CD4-positive, alpha-beta T cell (primary cell): ENCODE results near the gene AGPAT4. TPM values are rescaled to one million over a fixed set of nuclear protein-coding genes. Genes with fewer than 3 reads are reported as not detected.

Source experiments
- ATAC-seq: fragments of 200-7000 bp; cut with Tn5 transposase; one replicate; pipeline ENCODE4 v1.10.0; 2022; ENCODE audit warnings: mild to moderate bottlenecking; ENCODE audit not compliant: poor library complexity
- CTCF ChIA-PET: fragments of 350-600 bp; sonication (Branson Sonifier 250); formaldehyde crosslinking; loops from one replicate; lab custom pipeline; 2021; ENCODE audit warnings: antibody characterized with exemption, inconsistent platforms; lab: Charles Lee
- POLR2A ChIA-PET: fragments of 350-600 bp; sonication (Branson Sonifier 250); formaldehyde crosslinking; loops from one replicate; lab custom pipeline; 2021; ENCODE audit warnings: antibody characterized with exemption, inconsistent platforms; lab: Charles Lee
- DNase-seq, 14 experiments: peaks; one replicate each; pipeline ENCODE4 v3.0.0-alpha.2; 2013 to 2020; ENCODE audit warnings: mixed read lengths in 2 of 14
- H3K27ac ChIP-seq, 2 donors: one replicate each; pipeline versions ENCODE4 v1.5.1 to v1.7.0; 2013; ENCODE audit warnings: low read length in 2 of 2, low read depth in 1 of 2, mild to moderate bottlenecking in 1 of 2
- H3K27me3 ChIP-seq, 2 experiments: 1 replicate in 1 of 2; 2 replicates in 1 of 2; pipeline versions ENCODE4 v1.6.1 to v1.7.0; 2013; ENCODE audit warnings: low read length in 2 of 2, control low read depth in 1 of 2, mild to moderate bottlenecking in 1 of 2, moderate library complexity in 1 of 2; ENCODE audit not compliant: insufficient read depth in 2 of 2, control insufficient read depth in 1 of 2
- H3K36me3 ChIP-seq: one replicate; pipeline ENCODE4 v1.6.1; 2013; ENCODE audit warnings: low read length, control low read depth; ENCODE audit not compliant: insufficient read depth
- H3K4me1 ChIP-seq: one replicate; pipeline ENCODE4 v1.6.1; 2013; ENCODE audit warnings: low read length, control low read depth; ENCODE audit not compliant: insufficient read depth
- H3K4me3 ChIP-seq: one replicate; pipeline ENCODE4 v1.5.1; 2013; ENCODE audit warnings: mild to moderate bottlenecking, low read length, moderate library complexity
- H3K9me3 ChIP-seq, 2 experiments: 1 replicate in 1 of 2; 2 replicates in 1 of 2; pipeline versions ENCODE4 v1.6.1 to v1.7.0; 2013; ENCODE audit warnings: low read length in 2 of 2, mild to moderate bottlenecking in 2 of 2, control low read depth in 1 of 2, moderate library complexity in 1 of 2; ENCODE audit not compliant: control insufficient read depth in 1 of 2, insufficient read depth in 1 of 2
- H3K27ac Mint-ChIP-seq: one replicate; pipeline ENCODE4 v1.8.0; 2020; ENCODE audit warnings: mixed read lengths
- H3K27me3 Mint-ChIP-seq: one replicate; pipeline ENCODE4 v1.8.0; 2021; ENCODE audit warnings: mixed read lengths
- H3K36me3 Mint-ChIP-seq: one replicate; pipeline ENCODE4 v1.8.0; 2021; ENCODE audit warnings: low read depth, mixed read lengths
- H3K4me1 Mint-ChIP-seq: one replicate; pipeline ENCODE4 v1.8.0; 2021; ENCODE audit warnings: low read depth, mixed read lengths
- H3K4me3 Mint-ChIP-seq: one replicate; pipeline ENCODE4 v1.8.0; 2020; ENCODE audit warnings: mild to moderate bottlenecking, mixed read lengths
- H3K9me3 Mint-ChIP-seq: one replicate; pipeline ENCODE4 v1.8.0; 2020; ENCODE audit warnings: mixed read lengths
- CTCF ChIP-seq: fragments of 200-600 bp; IDR thresholded peaks from one replicate; pipeline ENCODE4 v1.8.0; 2022; ENCODE audit warnings: antibody characterized with exemption, mild to moderate bottlenecking
- intact Hi-C, 2 experiments: fragments of 100-400 bp; cut with DNase I in 1 of 2; cut with micrococcal nuclease in 1 of 2; formaldehyde crosslinking; loops; one replicate each; pipeline versions ENCODE4 v1.15.1 to v1.9.0; 2023 to 2025; cut with DNase I, micrococcal nuclease
- total RNA-seq, 174 experiments: library from RNA in 2 of 174; stranded (reverse) in 2 of 174; gene quantifications; one replicate each; pipeline ENCODE4 v1.2.3 and lab custom pipeline; 2021 to 2026

AGPAT4 gene
- total RNA-seq, 2 experiments from 2014 or later = 2.8 to 4.8 TPM

DNA sequence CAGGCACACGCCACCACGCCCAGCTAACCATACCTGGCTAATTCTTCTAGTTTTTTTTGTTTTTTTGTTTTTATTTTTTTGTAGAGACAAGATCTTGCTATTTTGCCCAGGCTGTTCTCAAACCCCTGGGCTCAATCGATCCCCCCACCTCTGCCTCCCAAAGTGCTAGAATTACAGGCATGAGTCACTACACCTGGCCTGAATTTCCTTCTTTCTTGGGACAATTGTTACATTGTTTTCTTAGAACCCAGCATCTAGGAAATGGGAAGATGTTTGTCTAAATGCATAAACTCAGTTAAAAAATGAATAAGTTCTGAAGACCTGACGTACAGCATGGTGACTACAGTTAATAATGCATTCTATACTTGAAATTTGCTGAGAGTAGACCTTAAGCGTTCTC, 10.8 kb upstream of the AGPAT4 start:
- no peak for DNase-seq
- no peak for TF ChIP-seq CTCF
- ChIA-PET POLR2A (interaction anchor here (0.8 kb wide), 1 partner anchor 17 kb away, joined by 4 read pairs; no protein-coding TSS in a partner anchor), CTCF (no interaction called here)
- no peaks in the 10 kb centered on the region for H3K36me3 ChIP-seq
- H3K36me3 Mint-ChIP-seq = no peaks in the 10 kb centered on the region
- no peaks in the 10 kb centered on the region for H3K4me1 ChIP-seq
- H3K4me3 ChIP-seq = no peak overlapping the region
- peaks cover 11% of the 10 kb centered on the region for H3K27me3 Mint-ChIP-seq
- H3K27ac Mint-ChIP-seq = no peak overlapping the region
- intact Hi-C loops = no loop called here
- no peak overlapping the region for H3K27ac ChIP-seq
- H3K27me3 ChIP-seq = no peaks in the 10 kb centered on the region
- no peak for ATAC-seq
- H3K9me3 Mint-ChIP-seq = peaks cover 4% of the 10 kb centered on the region
- H3K4me1 Mint-ChIP-seq = no peaks in the 10 kb centered on the region
- H3K4me3 Mint-ChIP-seq = no peak overlapping the region
- H3K9me3 ChIP-seq = peaks cover 0 to 5% of the 10 kb centered on the region in 2 experiments

DNA sequence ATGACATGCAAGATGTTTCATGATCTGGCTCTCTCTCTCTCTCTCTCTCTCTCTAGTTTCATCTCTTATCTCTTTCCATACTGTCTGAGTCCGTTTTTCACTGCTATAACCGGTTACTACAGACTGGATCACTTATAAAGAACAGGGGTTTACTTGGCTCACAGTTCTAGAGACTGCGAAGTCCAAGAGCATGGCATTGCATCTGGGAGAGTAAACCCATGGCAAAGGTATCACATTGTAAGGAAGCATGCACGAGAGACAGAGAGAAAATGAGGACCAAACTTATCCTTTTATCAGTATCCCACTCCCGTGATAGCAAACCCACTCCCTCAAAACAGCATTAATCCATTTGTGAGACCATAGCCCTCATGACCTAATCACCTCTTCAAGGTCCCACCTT, 7.2 kb upstream of the AGPAT4 start:
- CTCF ChIA-PET = no interaction called here
- no peaks in the 10 kb centered on the region for H3K4me1 Mint-ChIP-seq
- H3K36me3 Mint-ChIP-seq = no peaks in the 10 kb centered on the region
- no peak for ATAC-seq
- no peaks in the 10 kb centered on the region for H3K4me1 ChIP-seq
- H3K4me3 Mint-ChIP-seq = no peak overlapping the region
- H3K27ac Mint-ChIP-seq = no peak overlapping the region
- H3K27me3 ChIP-seq = no peaks in the 10 kb centered on the region
- peaks cover 0 to 5% of the 10 kb centered on the region in 2 experiments for H3K9me3 ChIP-seq
- no peak overlapping the region for H3K27ac ChIP-seq
- intact Hi-C loops = no loop called here
- POLR2A ChIA-PET = no interaction called here
- H3K4me3 ChIP-seq = no peak overlapping the region
- H3K9me3 Mint-ChIP-seq = peaks cover 4% of the 10 kb centered on the region
- no peak for DNase-seq
- no peak for TF ChIP-seq CTCF
- H3K27me3 Mint-ChIP-seq = no peaks in the 10 kb centered on the region
- H3K36me3 ChIP-seq = no peaks in the 10 kb centered on the region

- H3K36me3 ChIP-seq = no peaks in the 10 kb centered on the region
- H3K27ac ChIP-seq = no peak overlapping the region
- POLR2A ChIA-PET = no interaction called here
- H3K27ac Mint-ChIP-seq = no peak overlapping the region
- H3K9me3 Mint-ChIP-seq = peaks cover 4% of the 10 kb centered on the region
- H3K36me3 Mint-ChIP-seq = no peaks in the 10 kb centered on the region
- no peak overlapping the region for H3K4me3 Mint-ChIP-seq
- H3K9me3 ChIP-seq = peaks cover 0 to 5% of the 10 kb centered on the region in 2 experiments
- no peaks in the 10 kb centered on the region for H3K27me3 Mint-ChIP-seq
- CTCF ChIA-PET = no interaction called here
- ATAC-seq (no peak), DNase-seq (no peak)
- intact Hi-C loops = loop anchor here in 1 of 2 experiments (5.0 kb wide), 2 partner anchors 288 to 1447 kb away; partner anchors contain the start of genes MAP3K4, PACRG and PRKN
- H3K27me3 ChIP-seq = no peaks in the 10 kb centered on the region
- TF ChIP-seq CTCF = no peak
- H3K4me3 ChIP-seq = no peak overlapping the region
- H3K4me1 Mint-ChIP-seq = no peaks in the 10 kb centered on the region
- no peaks in the 10 kb centered on the region for H3K4me1 ChIP-seq
These were observed 6.0 kb upstream of the AGPAT4 start for GRCh38 chr6:161279677-161280415.
